Osteocyte (in vitro differentiated cells): Measurements from ENCODE around the gene CLSTN3. TPM values are rescaled to one million over a fixed set of nuclear protein-coding genes. Genes with fewer than 3 reads are reported as not detected.

Source experiments
- DNase-seq: peaks from one replicate; pipeline ENCODE4 v3.0.0; 2021; ENCODE audit warnings: mixed read lengths; ENCODE audit not compliant: unreplicated experiment; ENCODE audit errors: extremely low spot score
- H3K27ac Mint-ChIP-seq: one replicate; pipeline ENCODE4 v1.8.0; 2021; ENCODE audit warnings: mild to moderate bottlenecking, mixed read lengths; ENCODE audit not compliant: unreplicated experiment
- H3K27me3 Mint-ChIP-seq: one replicate; pipeline ENCODE4 v1.8.0; 2021; ENCODE audit warnings: mixed read lengths; ENCODE audit not compliant: unreplicated experiment
- H3K36me3 Mint-ChIP-seq: one replicate; pipeline ENCODE4 v1.8.0; 2021; ENCODE audit warnings: mixed read lengths; ENCODE audit not compliant: unreplicated experiment
- H3K4me1 Mint-ChIP-seq: one replicate; pipeline ENCODE4 v1.8.0; 2021; ENCODE audit warnings: mixed read lengths; ENCODE audit not compliant: unreplicated experiment
- H3K4me3 Mint-ChIP-seq: one replicate; pipeline ENCODE4 v1.8.0; 2021; ENCODE audit warnings: mild to moderate bottlenecking, moderate library complexity, mixed read lengths; ENCODE audit not compliant: unreplicated experiment
- H3K9me3 Mint-ChIP-seq: one replicate; pipeline ENCODE4 v1.8.0; 2021; ENCODE audit warnings: mixed read lengths; ENCODE audit not compliant: unreplicated experiment
- total RNA-seq: library from RNA; stranded (reverse); gene quantifications from 2 replicates; pipeline ENCODE4 v1.2.1, GENCODE V29; 2021
- TF ChIP-seq, protein P1 (sequence below): fragments of 200-600 bp; sonication (generic); IDR thresholded peaks from 2 replicates; pipeline ENCODE4 v1.5.0; 2021; ENCODE audit warnings: antibody characterized with exemption, mild to moderate bottlenecking, moderate library complexity

CLSTN3 gene
- total RNA-seq, 1 donor from 2014 or later = 14.4 TPM

DNA sequence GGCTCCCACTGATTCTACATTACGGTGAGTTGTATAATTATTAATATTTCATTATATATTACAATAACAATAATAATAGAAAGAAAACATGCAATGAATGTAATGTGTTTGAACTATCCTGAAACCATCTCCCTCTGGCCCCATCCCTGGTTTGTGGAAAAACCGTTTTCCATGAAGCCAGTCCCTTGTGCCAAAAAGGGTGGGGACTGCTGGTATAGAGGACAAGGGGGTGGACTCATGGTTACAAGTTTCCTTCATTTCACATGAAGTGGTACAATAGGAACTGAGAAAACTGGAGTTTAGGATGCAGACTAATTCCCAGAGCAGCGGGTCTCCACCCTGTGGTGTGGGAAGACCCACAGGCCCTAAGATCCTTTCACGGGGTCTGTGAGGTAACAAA is 18.1 kb upstream of the CLSTN3 start:
- Mint-ChIP-seq H3K4me3 (no peak overlapping the region), H3K9me3 (no peaks in the 10 kb centered on the region), H3K4me1 (peaks cover 21% of the 10 kb centered on the region), H3K27me3 (peaks cover 14% of the 10 kb centered on the region), H3K27ac (no peak overlapping the region), H3K36me3 (peaks cover 2% of the 10 kb centered on the region)
- TF ChIP-seq, protein P1, sequence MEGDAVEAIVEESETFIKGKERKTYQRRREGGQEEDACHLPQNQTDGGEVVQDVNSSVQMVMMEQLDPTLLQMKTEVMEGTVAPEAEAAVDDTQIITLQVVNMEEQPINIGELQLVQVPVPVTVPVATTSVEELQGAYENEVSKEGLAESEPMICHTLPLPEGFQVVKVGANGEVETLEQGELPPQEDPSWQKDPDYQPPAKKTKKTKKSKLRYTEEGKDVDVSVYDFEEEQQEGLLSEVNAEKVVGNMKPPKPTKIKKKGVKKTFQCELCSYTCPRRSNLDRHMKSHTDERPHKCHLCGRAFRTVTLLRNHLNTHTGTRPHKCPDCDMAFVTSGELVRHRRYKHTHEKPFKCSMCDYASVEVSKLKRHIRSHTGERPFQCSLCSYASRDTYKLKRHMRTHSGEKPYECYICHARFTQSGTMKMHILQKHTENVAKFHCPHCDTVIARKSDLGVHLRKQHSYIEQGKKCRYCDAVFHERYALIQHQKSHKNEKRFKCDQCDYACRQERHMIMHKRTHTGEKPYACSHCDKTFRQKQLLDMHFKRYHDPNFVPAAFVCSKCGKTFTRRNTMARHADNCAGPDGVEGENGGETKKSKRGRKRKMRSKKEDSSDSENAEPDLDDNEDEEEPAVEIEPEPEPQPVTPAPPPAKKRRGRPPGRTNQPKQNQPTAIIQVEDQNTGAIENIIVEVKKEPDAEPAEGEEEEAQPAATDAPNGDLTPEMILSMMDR = no peak
- DNase-seq = no peak

DNA sequence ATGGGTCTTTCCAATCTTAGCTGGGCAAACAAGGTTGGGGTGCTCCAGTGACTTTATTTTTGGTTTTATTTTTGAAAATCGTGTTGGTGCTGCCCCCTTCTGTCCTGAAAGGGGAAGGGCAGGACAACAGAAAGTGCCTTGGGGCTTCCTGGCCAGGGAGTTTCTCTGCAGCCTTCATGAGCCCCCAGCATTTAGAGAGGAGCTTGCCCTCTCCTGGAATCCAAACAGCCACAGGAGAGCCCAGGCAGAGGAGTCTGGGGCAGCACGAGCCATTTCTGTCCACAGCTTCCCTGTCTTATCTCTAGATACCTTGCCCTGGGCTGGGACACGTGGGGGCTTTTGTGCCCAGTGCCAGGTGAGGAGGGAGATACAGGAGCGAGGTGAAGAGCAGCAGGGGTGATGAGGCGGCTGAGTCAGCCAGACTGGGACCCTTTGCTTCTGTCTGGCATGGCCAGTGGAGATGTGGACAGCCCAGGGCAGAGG is 16.7 kb upstream of the CLSTN3 start:
- Mint-ChIP-seq H3K36me3 (peaks cover 2% of the 10 kb centered on the region), H3K4me3 (no peak overlapping the region), H3K4me1 (peaks cover 14% of the 10 kb centered on the region), H3K27me3 (peaks cover 27% of the 10 kb centered on the region), H3K27ac (no peak overlapping the region), H3K9me3 (no peaks in the 10 kb centered on the region)
- TF ChIP-seq, protein P1 = peak; percentile 87
- DNase-seq = no peak

DNA sequence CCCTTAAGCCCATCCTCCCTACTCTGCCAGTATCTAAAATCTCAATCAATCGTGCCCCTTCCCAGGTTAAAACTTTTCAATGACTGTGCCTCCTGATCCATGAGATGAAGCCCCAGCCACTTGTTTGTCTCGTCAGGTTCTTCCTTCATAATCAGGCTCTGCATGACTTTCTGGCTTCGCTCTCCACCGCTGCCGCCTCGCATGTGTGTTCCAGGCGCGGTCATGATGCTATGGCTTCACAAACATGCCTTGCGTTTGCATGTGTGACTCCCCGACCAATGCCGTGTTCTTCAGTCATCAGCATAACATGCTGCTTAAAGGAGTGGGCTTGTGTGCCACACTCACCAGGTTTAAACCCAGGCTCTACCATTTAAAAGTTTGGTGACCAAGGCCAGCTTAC is 16.2 kb upstream of the CLSTN3 start:
- TF ChIP-seq, protein P1 = no peak
- H3K4me3 Mint-ChIP-seq = no peak overlapping the region
- H3K9me3 Mint-ChIP-seq = no peaks in the 10 kb centered on the region
- no peak for DNase-seq
- peaks cover 10% of the 10 kb centered on the region for H3K4me1 Mint-ChIP-seq
- peaks cover 2% of the 10 kb centered on the region for H3K36me3 Mint-ChIP-seq
- H3K27me3 Mint-ChIP-seq = peaks cover 31% of the 10 kb centered on the region
- H3K27ac Mint-ChIP-seq = no peak overlapping the region

DNA sequence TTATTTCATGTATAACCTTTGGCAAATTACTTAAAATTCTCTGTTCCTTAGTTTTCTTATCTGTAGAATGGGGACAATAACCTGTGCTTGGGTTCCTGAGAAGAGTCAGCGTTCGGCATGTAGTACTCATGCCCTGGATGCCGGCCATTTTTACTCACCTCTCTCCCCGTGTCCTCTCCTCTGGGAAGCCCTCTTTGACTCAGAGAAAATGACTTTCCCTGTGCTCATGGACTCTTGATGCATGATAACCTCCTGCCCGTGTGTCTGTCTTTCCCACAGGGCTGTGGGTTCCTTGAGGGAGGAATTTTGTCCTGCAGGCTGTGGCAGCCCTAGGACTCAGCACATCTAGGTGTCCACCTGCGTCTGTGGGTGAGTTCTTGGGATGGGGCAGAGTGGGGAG is 15.3 kb upstream of the CLSTN3 start:
- H3K4me1 Mint-ChIP-seq = peaks cover 5% of the 10 kb centered on the region
- H3K27ac Mint-ChIP-seq = no peak overlapping the region

DNA sequence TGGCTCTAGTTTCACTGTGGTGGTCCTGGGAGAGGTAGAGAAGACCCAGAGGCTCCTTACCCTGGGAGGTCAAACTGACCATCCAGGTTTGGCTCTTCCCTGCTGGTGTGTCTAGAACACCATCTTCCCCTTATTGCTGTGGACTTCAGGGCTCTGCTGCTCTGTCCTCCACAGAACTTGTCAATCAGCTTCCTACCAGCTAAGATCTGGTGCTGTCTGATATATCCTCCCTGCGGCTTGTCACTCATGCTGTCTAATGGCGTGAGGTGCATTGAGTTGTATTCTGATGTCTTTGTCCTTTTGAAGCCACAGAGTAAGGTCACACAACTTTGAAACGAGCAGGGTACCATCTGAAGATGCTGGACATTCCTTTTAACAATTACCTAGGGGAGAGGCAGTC is 14.0 kb upstream of the CLSTN3 start:
- no peak overlapping the region for H3K4me3 Mint-ChIP-seq
- no peaks in the 10 kb centered on the region for H3K9me3 Mint-ChIP-seq
- no peak for DNase-seq
- peaks cover 31% of the 10 kb centered on the region for H3K27me3 Mint-ChIP-seq
- no peak overlapping the region for H3K27ac Mint-ChIP-seq
- H3K36me3 Mint-ChIP-seq = peaks cover 2% of the 10 kb centered on the region
- H3K4me1 Mint-ChIP-seq = peaks cover 5% of the 10 kb centered on the region
- TF ChIP-seq, protein P1 = no peak

More for the DNA sequence above, 15.3 kb upstream of the CLSTN3 start:
- Mint-ChIP-seq H3K9me3 (no peaks in the 10 kb centered on the region), H3K27me3 (peaks cover 31% of the 10 kb centered on the region), H3K36me3 (peaks cover 2% of the 10 kb centered on the region), H3K4me3 (no peak overlapping the region)
- DNase-seq = no peak
- TF ChIP-seq, protein P1 = no peak
